GM18858 (cell line): ENCODE measurements around the gene TMEM43.

Source experiments
- ATAC-seq: cut with Tn5 transposase; IDR thresholded peaks from one replicate; pipeline ENCODE4 v1.9.1; 2021; ENCODE audit not compliant: unreplicated experiment

The TMEM43 gene

GRCh38 chr3:14121859-14122258 is 3.0 kb upstream of the TMEM43 start:
- no peak for ATAC-seq

GRCh38 chr3:14122301-14122700 is 2.6 kb upstream of the TMEM43 start:
- no peak for ATAC-seq

- ATAC-seq: no peak
Measured at GRCh38 chr3:14123308-14124222, 1.3 kb upstream of the TMEM43 start.

- peak; percentile 24 for ATAC-seq
Measured at GRCh38 chr3:14124223-14124614, 633 bp upstream of the TMEM43 start.

DNA sequence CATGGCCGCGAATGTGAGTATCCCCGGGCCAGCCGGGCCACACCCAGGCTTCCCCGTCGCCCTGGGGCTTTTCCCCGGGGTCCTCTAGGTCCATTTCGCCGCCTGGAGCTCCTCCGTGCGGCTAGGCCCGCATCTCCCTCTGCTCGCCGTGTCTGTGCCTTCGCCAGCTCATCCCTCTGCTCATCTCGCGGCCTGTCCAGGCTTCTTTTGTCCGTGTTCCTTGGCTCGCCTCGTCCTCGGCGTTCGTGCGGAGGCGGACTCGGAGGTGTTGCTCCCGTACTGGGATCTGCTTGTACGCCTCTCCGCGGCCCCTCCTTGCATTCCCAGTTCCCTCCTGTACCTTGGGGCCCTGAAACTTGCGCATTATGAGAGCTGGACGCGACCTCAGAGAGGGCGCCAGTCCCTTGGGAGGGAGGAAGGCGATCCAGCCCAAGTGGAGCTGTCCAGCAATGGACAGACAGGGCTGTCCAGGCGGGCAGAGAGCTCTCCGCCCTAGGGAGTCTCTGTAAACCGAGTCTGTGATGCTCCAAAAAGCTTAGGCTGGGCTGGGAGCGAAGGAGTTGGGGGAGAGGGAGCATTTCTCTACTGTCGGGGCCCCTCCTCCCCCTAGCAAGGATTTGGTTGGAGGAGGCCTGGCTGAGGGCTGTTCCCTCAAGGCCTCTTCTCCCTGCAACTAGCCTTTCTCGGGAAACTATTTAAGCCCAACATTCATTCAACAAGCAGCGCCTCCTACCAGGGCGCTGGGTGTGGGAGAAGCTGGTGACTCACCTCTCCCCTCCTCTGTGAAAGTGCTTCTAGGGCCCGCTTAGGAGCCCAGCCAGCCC is 553 bp downstream of the TMEM43 start:
- ATAC-seq: peak; percentile 11

DNA sequence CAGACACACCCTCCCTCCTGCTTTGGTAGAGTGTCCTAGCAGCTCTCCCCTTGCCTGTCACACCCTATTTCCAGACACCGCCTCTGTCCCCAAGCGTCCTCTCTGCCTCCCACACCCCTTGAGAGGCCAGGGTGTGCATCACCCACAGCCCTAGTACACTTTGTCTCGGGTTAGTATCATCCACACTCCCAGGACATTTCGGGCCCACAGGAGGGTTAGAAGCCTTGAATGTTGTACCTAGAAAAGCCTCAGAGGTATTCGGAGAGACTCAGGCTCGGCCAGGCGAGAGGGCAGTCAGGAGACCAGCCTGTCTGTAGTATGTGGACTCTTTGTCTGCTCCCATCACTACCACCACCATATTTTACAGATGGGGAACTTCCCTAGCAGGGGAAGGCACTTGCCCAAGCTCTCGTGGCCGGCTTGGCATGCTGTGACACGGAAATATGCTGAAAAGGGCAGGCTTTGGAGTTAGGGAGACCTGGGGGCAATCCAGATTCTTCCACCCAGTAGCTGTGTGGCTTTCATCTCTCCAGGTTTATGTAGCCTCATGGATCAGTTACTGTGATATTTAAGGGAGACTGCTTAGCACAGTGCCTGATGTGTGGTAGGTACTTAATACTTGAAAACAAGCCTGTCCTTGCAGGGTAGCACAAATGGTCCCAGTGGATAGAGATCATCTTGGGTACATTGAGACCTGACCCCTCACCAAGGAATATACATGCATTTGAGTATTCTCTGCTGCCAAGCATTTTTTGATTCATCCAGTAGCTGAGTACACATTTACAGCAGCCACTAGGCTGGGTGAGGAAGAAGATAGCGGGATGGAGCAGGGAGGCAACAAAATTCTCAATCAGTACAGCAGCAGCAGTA is 1.4 kb downstream of the TMEM43 start:
- no peak for ATAC-seq

- ATAC-seq: no peak
Measured at GRCh38 chr3:14126887-14127505, 2.1 kb downstream of the TMEM43 start.

DNA sequence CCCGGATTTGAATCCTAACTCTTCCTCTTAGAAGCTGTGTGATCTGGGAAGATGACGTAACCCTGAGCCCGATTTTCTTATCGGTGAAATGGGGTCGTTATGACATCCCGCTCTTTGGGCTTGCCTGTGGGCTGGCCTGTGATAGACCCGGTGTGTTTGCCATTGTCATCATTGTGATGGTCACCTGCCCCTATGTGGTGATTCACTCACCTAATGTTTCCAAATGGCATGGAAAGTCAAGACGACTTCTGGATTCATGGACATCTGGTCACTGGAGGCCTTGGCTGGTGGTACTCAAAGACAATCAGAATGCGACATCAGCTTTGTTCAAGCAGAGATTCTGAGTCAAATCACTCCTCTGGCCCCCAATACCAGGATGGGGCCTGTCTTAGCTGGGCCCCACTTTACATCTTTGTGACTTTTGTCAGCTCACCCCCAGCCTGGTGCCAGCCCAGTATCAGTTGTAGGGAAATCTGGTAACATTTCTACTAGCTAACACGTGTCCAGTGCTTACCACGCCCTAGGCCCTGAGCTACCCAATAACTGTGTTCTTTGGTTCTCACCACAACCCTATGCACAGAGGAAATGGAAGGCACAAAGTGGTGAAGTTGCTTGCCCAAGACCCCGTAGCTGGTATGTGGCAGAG is 2.8 kb downstream of the TMEM43 start:
- no peak for ATAC-seq

- ATAC-seq: no peak
Measured at GRCh38 chr3:14128724-14129123, 3.9 kb downstream of the TMEM43 start.

GRCh38 chr3:14129296-14129695 is 4.4 kb downstream of the TMEM43 start:
- ATAC-seq: no peak

- no peak for ATAC-seq
Measured at GRCh38 chr3:14130230-14130629, 5.4 kb downstream of the TMEM43 start.

DNA sequence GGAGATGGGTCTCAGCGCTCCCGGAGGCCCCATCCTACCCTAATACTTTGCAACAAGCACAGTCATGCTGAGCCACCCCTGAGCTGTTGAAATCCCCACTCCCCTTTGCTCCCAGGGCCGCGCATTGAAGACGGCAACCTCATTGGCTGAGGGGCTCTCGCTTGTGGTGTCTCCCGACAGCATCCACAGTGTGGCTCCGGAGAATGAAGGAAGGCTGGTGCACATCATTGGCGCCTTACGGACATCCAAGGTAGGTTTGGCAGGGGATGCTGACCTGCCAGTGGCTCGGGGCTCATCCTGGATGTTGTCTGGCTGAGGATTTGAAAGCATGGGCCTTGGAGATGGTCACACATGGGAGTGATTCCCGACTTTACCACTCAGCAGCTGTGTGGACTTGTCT is 5.9 kb downstream of the TMEM43 start:
- no peak for ATAC-seq

DNA sequence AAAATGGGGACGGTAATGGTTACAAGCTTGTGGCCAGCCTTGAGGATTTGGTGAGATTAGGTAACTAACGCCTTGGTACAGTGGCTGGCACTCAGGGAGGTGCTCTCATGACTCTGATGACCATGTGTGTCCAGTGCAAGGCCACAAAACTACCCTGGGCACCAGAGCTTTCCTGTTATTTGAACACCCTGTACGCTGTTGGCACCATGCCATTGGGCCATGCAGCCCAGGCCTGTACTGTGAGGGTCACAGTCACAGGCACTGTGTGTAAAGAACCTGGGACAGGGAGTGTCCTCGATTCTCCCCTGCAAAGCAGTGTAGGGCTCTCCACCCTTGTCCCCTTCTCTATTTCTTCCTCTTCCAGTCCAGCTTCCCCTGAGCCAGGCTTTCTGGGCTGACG is 6.3 kb downstream of the TMEM43 start:
- ATAC-seq: no peak

DNA sequence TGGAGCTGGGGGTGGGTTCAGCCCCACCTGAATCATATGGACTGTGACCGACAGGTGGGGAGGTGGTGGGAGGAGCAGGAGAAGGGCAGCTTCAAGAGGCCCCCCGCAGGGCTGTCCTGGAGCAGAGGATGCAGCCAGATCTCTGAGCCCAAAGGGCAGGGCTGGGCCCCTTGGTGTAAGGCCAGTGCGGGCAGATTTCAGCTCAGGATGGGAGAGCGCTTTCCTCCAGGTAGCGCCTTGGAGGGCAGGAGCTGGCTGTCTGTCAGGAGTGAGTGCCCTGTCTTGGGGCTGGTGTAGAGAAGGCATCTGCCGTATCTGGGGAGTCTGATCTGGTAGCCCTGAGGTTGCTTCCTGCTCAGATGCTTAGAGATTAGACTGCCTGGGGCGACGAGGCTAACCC is 7.3 kb downstream of the TMEM43 start:
- no peak for ATAC-seq

GRCh38 chr3:14132689-14133088 is 7.8 kb downstream of the TMEM43 start:
- no peak for ATAC-seq

- ATAC-seq: no peak
Measured at GRCh38 chr3:14133188-14133800, 8.4 kb downstream of the TMEM43 start.

DNA sequence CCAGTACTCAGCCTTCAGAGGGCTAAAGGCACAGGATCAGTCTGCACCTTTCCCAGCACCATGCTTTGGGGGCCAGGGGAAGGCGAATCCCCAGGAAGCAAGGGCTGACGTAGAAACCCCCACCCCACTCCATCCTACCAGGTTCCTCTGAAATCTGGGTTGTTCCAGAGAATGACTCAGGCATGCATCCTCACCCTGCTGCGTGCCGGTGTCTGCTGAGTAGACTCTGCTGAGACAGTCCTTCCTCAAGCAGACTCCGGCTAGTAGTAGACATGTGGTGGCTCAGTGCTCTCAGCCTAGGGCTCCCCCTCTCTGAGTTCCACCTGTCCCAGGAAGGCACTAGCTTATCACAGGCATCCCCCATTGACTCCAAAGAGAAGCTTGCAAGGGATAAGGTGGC is 9.0 kb downstream of the TMEM43 start:
- no peak for ATAC-seq

DNA sequence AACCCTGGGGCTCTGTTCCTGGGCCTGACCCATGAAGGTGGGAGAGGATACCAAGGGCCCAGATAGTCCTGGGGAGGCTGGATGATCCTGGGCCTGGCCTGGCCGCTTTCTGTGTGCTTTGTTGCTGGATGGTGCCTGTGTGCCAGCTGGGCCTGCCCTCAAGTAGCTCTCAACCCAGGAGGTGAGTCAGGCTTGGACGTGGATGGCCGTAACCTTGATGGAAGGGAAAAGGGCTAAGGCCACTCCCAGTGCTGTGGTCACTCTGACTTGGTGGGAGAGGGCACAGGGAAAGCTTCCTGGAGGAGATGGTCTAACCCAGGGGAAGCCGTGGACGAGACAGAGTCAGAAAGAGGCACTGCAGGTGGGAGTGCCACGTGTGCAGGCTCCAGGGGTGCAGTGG is 9.4 kb downstream of the TMEM43 start:
- ATAC-seq: no peak

- ATAC-seq: no peak
Measured at GRCh38 chr3:14135581-14135980, 10.7 kb downstream of the TMEM43 start.

DNA sequence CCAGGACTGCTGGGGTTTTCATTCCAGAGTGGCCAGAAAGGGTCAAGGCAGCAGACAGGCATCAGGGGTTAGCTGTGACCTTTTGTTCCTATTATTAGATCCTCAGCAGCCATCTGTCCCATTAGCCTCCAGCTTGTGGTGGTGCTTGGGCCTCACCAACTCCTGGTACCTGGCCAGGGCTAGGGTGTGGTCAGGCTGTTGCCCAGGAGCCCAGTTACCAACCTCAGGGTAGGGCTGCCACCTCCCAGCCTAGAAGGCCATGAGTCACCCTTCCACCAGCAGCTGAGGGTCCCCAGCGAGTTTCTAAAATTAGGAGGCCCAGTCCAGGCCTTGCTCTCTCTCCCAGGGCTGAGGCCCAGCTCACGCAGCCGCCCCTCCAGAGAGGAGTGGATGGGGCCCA is 12.2 kb downstream of the TMEM43 start:
- ATAC-seq: no peak
